HepG2 (cell line): Measurements from ENCODE around the gene ZFP36L2. TPM values are rescaled to one million over a fixed set of nuclear protein-coding genes. Genes with fewer than 3 reads are reported as not detected.
A peak's percentile ranks its signal among the peaks of the same experiment; 100 is the strongest.

ENCODE experiments used
- KLF6 ChIP-seq: IDR thresholded peaks from 2 replicates; pipeline ENCODE4 v1.8.0; 2016; ENCODE audit warnings: missing biosample characterization, missing genetic modification reagents
- MLXIP ChIP-seq: sonication (generic); formaldehyde crosslinking; IDR thresholded peaks from 2 replicates; pipeline ENCODE4 v1.9.0; 2021; ENCODE audit warnings: missing genetic modification reagents, borderline replicate concordance
- NRL ChIP-seq: sonication (generic); formaldehyde crosslinking; IDR thresholded peaks from 2 replicates; pipeline ENCODE4 v1.5.0; 2020; ENCODE audit warnings: missing genetic modification reagents, mild to moderate bottlenecking, moderate library complexity, borderline replicate concordance
- SIX4 ChIP-seq: sonication (generic); formaldehyde crosslinking; IDR thresholded peaks from 2 replicates; pipeline ENCODE4 v1.4.0; 2020; ENCODE audit warnings: missing genetic modification reagents
- ZFP91 ChIP-seq: sonication (generic); formaldehyde crosslinking; IDR thresholded peaks from 2 replicates; pipeline ENCODE4 v1.9.0; 2022; ENCODE audit warnings: missing genetic modification reagents, mild to moderate bottlenecking, borderline replicate concordance
- ZNF318 ChIP-seq: sonication (generic); formaldehyde crosslinking; IDR thresholded peaks from 2 replicates; pipeline ENCODE4 v1.4.0; 2020; ENCODE audit warnings: mild to moderate bottlenecking, missing genetic modification reagents
- polyA plus RNA-seq, 8 experiments: library from polyadenylated mRNA; depleted of rRNA in 3 of 8; stranded (reverse) in 7 of 8; unstranded in 1 of 8; fragments of >200 nt; fragmentation: Illumina TruSeq in 4 of 8; extraction: Trizol in 4 of 8; gene quantifications; 2 replicates each; pipeline versions ENCODE4 v1.2.1 to v1.2.3, GENCODE V29; 2011 to 2016; ENCODE audit warnings: low read depth in 4 of 8, missing spikeins in 1 of 8, mixed read lengths in 1 of 8; ENCODE audit not compliant: insufficient read depth in 1 of 8
- total RNA-seq, 5 experiments: library from RNA; depleted of rRNA; stranded (reverse); fragments of >200 nt; fragmentation: Illumina TruSeq; extraction: Trizol; gene quantifications; 2 replicates each; pipeline ENCODE4 v1.2.3, GENCODE V29; 2016; ENCODE audit warnings: low read depth in 1 of 5
- TF ChIP-seq, protein P1 (sequence below): sonication (generic); formaldehyde crosslinking; IDR thresholded peaks from 2 replicates; pipeline ENCODE4 v1.4.0; 2020; ENCODE audit warnings: missing genetic modification reagents, borderline replicate concordance
- TF ChIP-seq, protein P2 (sequence below): sonication (generic); formaldehyde crosslinking; IDR thresholded peaks from 2 replicates; pipeline ENCODE4 v1.8.1; 2023; ENCODE audit warnings: missing genetic modification reagents, inconsistent platforms, borderline replicate concordance

The ZFP36L2 gene
- total and polyA plus RNA-seq, 2 of the 13 experiments (the other 11 are each of a cell fraction or from before 2014, with no cell fraction given): 11.2 to 21.8 TPM

- no peak for TF ChIP-seq ZNF318 (CRISPR knock-in tag)
- TF ChIP-seq NRL (CRISPR knock-in tag): peak; percentile 90
- TF ChIP-seq, protein P1, sequence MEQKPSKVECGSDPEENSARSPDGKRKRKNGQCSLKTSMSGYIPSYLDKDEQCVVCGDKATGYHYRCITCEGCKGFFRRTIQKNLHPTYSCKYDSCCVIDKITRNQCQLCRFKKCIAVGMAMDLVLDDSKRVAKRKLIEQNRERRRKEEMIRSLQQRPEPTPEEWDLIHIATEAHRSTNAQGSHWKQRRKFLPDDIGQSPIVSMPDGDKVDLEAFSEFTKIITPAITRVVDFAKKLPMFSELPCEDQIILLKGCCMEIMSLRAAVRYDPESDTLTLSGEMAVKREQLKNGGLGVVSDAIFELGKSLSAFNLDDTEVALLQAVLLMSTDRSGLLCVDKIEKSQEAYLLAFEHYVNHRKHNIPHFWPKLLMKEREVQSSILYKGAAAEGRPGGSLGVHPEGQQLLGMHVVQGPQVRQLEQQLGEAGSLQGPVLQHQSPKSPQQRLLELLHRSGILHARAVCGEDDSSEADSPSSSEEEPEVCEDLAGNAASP (CRISPR knock-in tag): no peak
- peak; percentile 79 for TF ChIP-seq ZFP91 (CRISPR knock-in tag)
- TF ChIP-seq, protein P2, sequence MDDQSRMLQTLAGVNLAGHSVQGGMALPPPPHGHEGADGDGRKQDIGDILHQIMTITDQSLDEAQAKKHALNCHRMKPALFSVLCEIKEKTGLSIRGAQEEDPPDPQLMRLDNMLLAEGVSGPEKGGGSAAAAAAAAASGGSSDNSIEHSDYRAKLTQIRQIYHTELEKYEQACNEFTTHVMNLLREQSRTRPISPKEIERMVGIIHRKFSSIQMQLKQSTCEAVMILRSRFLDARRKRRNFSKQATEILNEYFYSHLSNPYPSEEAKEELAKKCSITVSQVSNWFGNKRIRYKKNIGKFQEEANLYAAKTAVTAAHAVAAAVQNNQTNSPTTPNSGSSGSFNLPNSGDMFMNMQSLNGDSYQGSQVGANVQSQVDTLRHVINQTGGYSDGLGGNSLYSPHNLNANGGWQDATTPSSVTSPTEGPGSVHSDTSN: 0 out of 2 replicates have a peak, but pooled peaks have one; percentile 20
- TF ChIP-seq SIX4: no peak
- TF ChIP-seq MLXIP (CRISPR knock-in tag): no peak
- 0 out of 2 replicates have a peak, but pooled peaks have one; percentile 35 for TF ChIP-seq KLF6 (CRISPR knock-in tag)
Measured at GRCh38 chr2:43225093-43225787, 1.2 kb downstream of the ZFP36L2 start (continued).
